ENCODE measurements around the gene TNFSF15. TPM values are rescaled to one million over a fixed set of nuclear protein-coding genes. Genes with fewer than 3 reads are reported as not detected.

TNFSF15 gene
- total and polyA plus RNA-seq, 2 donors (not counting 3 experiments of a cell fraction or from before 2014, with no cell fraction given) = 8.4 to 14.3 TPM

- H2AFZ ChIP-seq (ENCODE audit: low read depth, low read length) = no peak overlapping the region
- H3K9ac ChIP-seq (replicated peaks; ENCODE audit: extremely low read depth, insufficient read depth, low read length) = no peak overlapping the region
- intact Hi-C loops (cut with micrococcal nuclease) (loop anchor here (5.0 kb wide), 1 partner anchor 52 kb away; no protein-coding TSS in a partner anchor), dilution Hi-C loops (cut with MboI; ENCODE audit: extremely low pct_ligation_motif_present, low sequenced_read_pairs) (no loop called here)
- H3K36me3 ChIP-seq (ENCODE audit: control insufficient read depth in 2 of 2, extremely low read depth in 1 of 2, insufficient read depth in 2 of 2, low read length in 2 of 2) = no peaks in the 10 kb centered on the region
- peaks cover 26% of the 10 kb centered on the region for H3K4me1 ChIP-seq (ENCODE audit: control insufficient read depth, extremely low read depth, insufficient read depth, low read length)
- POLR2A ChIA-PET = no interaction called here
- H3K9me3 ChIP-seq (replicated peaks; ENCODE audit: control insufficient read depth, insufficient read depth, low read length) = no peaks in the 10 kb centered on the region
- H3K4me3 ChIP-seq (replicated peaks in 1 of 3; ENCODE audit: insufficient read depth in 1 of 3, low read depth in 1 of 3, low read length in 3 of 3) = no peak overlapping the region
- no peak for FAIRE-seq
- TF ChIP-seq MYC (IDR thresholded peaks at IDR 0.05; ENCODE audit: low read depth, low read length) (no peak), FOS (IDR thresholded peaks at IDR 0.05; ENCODE audit: borderline replicate concordance, insufficient read depth, low read length) (no peak), GATA2 (IDR thresholded peaks at IDR 0.05; ENCODE audit: insufficient read depth, insufficient read length, low read depth, low read length) (no peak)
- no peaks in the 10 kb centered on the region for H3K27me3 ChIP-seq (ENCODE audit: control insufficient read depth in 2 of 2, insufficient read depth in 2 of 2, low read length in 2 of 2)
- no TSS peak for BruUV-seq (replicated peaks)
- H3K27ac ChIP-seq (ENCODE audit: insufficient read depth, low read depth, low read length) = no peak overlapping the region
- no peak overlapping the region for H3K4me2 ChIP-seq (ENCODE audit: insufficient read depth, low read length)
- DNase-seq (ENCODE audit: low read depth, low spot score) = no peak
- no peaks in the 10 kb centered on the region for H3K79me2 ChIP-seq (ENCODE audit: control insufficient read depth, insufficient read depth, low read length)
- no peaks in the 10 kb centered on the region for H4K20me1 ChIP-seq (replicated peaks; ENCODE audit: control insufficient read depth, extremely low read depth, insufficient read depth, low read length)
- H3K9me1 ChIP-seq (replicated peaks; ENCODE audit: control insufficient read depth, extremely low read depth, insufficient read depth, low read length) = no peaks in the 10 kb centered on the region
- CTCF ChIA-PET = interaction anchor here (1.0 kb wide), 1 partner anchor 132 kb away, joined by 5 read pairs; no protein-coding TSS in a partner anchor
Observed at GRCh38 chr9:114775121-114775520, 30.7 kb downstream of the TNFSF15 start.

- dilution Hi-C loops (cut with MboI; ENCODE audit: extremely low pct_ligation_motif_present, low sequenced_read_pairs) = no loop called here
- Histone ChIP-seq H3K4me1 (ENCODE audit: control insufficient read depth, extremely low read depth, insufficient read depth, low read length) (peaks cover 20% of the 10 kb centered on the region), H3K4me3 (replicated peaks in 1 of 3; ENCODE audit: insufficient read depth in 1 of 3, low read depth in 1 of 3, low read length in 3 of 3) (no peak overlapping the region), H3K36me3 (ENCODE audit: control insufficient read depth in 2 of 2, extremely low read depth in 1 of 2, insufficient read depth in 2 of 2, low read length in 2 of 2) (no peaks in the 10 kb centered on the region), H3K4me2 (ENCODE audit: insufficient read depth, low read length) (no peak overlapping the region), H3K9me3 (replicated peaks; ENCODE audit: control insufficient read depth, insufficient read depth, low read length) (no peaks in the 10 kb centered on the region), H2AFZ (ENCODE audit: low read depth, low read length) (no peak overlapping the region), H3K27me3 (ENCODE audit: control insufficient read depth in 2 of 2, insufficient read depth in 2 of 2, low read length in 2 of 2) (no peaks in the 10 kb centered on the region), H3K9me1 (replicated peaks; ENCODE audit: control insufficient read depth, extremely low read depth, insufficient read depth, low read length) (no peaks in the 10 kb centered on the region), H4K20me1 (replicated peaks; ENCODE audit: control insufficient read depth, extremely low read depth, insufficient read depth, low read length) (no peaks in the 10 kb centered on the region), H3K27ac (ENCODE audit: insufficient read depth, low read depth, low read length) (no peak overlapping the region), H3K79me2 (ENCODE audit: control insufficient read depth, insufficient read depth, low read length) (no peaks in the 10 kb centered on the region), H3K9ac (replicated peaks; ENCODE audit: extremely low read depth, insufficient read depth, low read length) (no peak overlapping the region)
- FAIRE-seq (no peak), DNase-seq (ENCODE audit: low read depth, low spot score) (no peak)
- POLR2A ChIA-PET = no interaction called here
- BruUV-seq (replicated peaks) = no TSS peak
- intact Hi-C loops (cut with micrococcal nuclease) = no loop called here
- no peak for TF ChIP-seq MYC (IDR thresholded peaks at IDR 0.05; ENCODE audit: low read depth, low read length)
- TF ChIP-seq FOS (IDR thresholded peaks at IDR 0.05; ENCODE audit: borderline replicate concordance, insufficient read depth, low read length) = no peak
- no peak for TF ChIP-seq MAX (IDR thresholded peaks at IDR 0.05; ENCODE audit: insufficient read depth, insufficient read length)
- TF ChIP-seq POLR2A (IDR thresholded peaks at IDR 0.05; ENCODE audit: low read depth, low read length) = no peak
- TF ChIP-seq POLR2AphosphoS5 (IDR thresholded peaks at IDR 0.05; ENCODE audit: insufficient read depth, low read depth, low read length) = no peak
- CTCF ChIA-PET = interaction anchor here (1.0 kb wide), 1 partner anchor 132 kb away, joined by 5 read pairs; no protein-coding TSS in a partner anchor
Observed at GRCh38 chr9:114774524-114774923, 31.3 kb downstream of the TNFSF15 start.
